C4-2B (cell line): ENCODE results near the gene PIM3.

Experiments used
- H3K27ac ChIP-seq: fragments of 450-650 bp; 2 replicates; pipeline ENCODE4 v1.5.1; 2017
- ZFX ChIP-seq: fragments of 450-650 bp; IDR thresholded peaks from 2 replicates; pipeline ENCODE4 v1.6.1; 2017
- TF ChIP-seq, protein P1 (sequence below): fragments of 450-650 bp; conservative IDR thresholded peaks from 2 replicates; pipeline ENCODE4 v1.5.1; 2017; ENCODE audit warnings: mild to moderate bottlenecking

PIM3 gene

DNA sequence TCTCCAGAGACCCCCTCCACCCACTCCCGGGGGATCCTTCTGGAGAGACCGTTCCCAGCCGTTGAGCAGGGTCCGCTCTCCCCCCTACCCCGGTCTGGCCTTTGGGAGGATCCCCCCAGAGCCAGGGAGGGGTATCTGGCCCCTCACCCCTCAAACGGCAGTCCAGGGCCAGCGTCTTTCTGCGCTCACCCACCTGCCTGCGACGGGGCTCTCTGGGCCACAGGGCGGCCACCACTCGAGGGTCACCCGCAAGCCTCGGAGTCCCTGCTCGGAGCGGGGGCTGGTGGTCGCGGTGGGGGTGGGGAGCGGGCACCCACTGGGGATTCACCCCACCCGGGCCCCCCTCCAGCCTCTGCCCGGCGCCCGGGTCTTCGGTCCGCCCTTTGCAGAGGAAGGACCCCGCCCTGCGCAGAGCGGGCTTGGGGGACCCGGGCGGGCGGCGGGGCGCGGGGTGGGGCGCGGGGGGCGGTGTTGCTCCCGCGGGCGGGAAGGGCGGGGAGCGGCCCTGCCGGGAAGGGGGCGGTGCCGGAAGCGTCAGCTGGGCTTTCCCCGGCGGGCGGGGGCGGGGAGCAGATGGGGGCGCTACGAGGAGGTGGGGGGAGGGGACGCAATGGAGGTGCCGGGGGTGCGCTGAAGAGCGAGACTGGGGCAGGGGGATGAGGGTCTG is 25.5 kb upstream of the PIM3 start:
- TF ChIP-seq ZFX, result no peak
- TF ChIP-seq, protein P1, sequence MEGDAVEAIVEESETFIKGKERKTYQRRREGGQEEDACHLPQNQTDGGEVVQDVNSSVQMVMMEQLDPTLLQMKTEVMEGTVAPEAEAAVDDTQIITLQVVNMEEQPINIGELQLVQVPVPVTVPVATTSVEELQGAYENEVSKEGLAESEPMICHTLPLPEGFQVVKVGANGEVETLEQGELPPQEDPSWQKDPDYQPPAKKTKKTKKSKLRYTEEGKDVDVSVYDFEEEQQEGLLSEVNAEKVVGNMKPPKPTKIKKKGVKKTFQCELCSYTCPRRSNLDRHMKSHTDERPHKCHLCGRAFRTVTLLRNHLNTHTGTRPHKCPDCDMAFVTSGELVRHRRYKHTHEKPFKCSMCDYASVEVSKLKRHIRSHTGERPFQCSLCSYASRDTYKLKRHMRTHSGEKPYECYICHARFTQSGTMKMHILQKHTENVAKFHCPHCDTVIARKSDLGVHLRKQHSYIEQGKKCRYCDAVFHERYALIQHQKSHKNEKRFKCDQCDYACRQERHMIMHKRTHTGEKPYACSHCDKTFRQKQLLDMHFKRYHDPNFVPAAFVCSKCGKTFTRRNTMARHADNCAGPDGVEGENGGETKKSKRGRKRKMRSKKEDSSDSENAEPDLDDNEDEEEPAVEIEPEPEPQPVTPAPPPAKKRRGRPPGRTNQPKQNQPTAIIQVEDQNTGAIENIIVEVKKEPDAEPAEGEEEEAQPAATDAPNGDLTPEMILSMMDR, result no peak
- no peak overlapping the region for H3K27ac ChIP-seq

DNA sequence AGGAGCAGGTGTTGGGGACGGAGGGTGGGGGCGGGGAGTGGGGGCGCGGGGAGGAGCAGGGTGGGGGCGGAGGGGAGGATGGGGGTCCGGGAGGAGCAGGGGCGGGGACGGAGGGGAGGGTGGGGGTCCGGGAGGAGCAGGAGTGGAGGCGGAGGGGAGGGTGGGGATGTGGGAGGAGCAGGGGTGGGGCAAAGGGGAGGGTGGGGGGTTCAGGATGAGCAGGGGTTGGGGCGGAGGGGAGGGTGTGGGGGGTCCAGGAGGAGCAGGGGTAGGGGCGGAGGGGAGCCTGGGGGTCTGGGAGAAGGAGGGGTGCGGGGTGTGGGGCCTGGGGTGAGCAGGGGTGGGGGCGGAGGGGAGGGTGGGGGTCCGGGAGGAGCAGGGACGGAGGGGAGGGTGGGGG is 25.0 kb upstream of the PIM3 start:
- H3K27ac ChIP-seq, result no peak overlapping the region
- no peak for TF ChIP-seq ZFX
- TF ChIP-seq, protein P1, result no peak

- TF ChIP-seq, protein P1, result no peak
- TF ChIP-seq ZFX, result no peak
- no peak overlapping the region for H3K27ac ChIP-seq
Measured at GRCh38 chr22:49936018-49936972, 24.3 kb upstream of the PIM3 start.

GRCh38 chr22:49936973-49937757 is 23.4 kb upstream of the PIM3 start:
- no peak overlapping the region for H3K27ac ChIP-seq
- TF ChIP-seq ZFX, result no peak
- TF ChIP-seq, protein P1, result no peak

DNA sequence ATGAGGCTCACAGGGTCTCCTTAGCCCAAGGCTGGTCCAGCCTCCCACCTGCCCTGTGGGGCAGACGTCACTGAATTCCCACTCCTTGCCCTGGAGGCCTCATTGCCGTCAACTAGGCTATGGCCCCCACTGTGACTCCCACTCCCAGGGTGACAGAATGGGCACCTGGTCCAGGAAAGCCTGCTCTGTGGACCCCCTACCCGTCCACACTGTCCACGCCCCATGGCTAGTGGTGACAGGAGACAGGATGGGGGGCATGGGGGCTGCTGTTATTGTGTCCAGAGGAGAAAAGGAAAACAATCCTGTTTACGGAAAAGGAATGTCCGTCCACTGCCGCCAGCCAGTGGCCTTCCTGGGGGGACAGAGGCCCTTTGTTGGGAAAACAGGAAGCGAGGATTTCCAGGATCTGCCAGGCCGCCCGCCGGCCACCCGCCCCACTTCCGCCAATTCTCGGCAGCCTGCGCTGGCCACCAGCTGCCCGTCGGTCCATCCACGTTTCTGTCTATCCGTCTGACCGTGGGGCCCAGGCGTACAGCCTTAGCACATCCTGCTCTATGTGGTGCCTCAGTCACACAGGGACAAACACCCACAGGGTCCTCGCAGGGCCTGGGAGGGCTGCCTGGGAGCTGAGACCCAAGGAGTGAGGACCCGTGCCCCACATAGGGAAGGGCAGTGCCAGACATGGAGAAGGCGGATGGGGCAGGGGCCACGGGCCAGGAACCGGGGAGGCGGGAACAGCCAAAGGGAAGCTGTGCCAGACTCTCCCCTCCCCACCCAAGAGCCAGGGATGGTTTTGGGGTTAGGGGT is 22.6 kb upstream of the PIM3 start:
- H3K27ac ChIP-seq, result no peak overlapping the region
- TF ChIP-seq, protein P1, result no peak
- TF ChIP-seq ZFX, result no peak

DNA sequence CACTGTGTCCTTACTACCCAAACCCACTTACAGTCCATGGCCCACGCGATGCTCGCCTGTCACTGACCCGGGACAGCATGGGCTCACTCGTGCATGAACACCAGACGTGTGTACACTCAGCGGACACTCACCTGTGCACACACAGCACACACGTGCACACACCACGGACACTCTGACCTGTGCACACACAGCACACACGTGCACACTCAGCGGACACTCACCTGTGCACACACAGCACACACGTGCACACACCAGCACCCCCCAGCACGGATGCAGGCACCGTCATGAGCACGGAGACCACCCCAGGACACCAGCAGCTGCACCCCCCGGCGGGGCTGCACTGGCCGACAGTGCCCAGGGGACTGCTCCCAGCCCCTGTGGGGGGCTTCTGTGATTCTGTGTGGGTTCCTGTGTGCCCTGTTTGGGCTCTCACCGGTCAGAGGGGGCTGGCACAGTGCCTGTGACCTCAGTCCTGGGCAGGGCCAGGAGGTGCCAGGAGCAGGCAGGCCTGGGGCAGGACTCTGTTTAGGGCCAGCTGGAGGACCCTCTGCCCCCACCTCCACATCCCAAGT is 21.9 kb upstream of the PIM3 start:
- TF ChIP-seq, protein P1, result no peak
- TF ChIP-seq ZFX, result no peak

More for the DNA sequence above, 21.9 kb upstream of the PIM3 start:
- H3K27ac ChIP-seq, result no peak overlapping the region
